Right lung (tissue), 5 donors: ENCODE results near the gene HLA-DQA2. TPM values are rescaled to one million over a fixed set of nuclear protein-coding genes. Genes with fewer than 3 reads are reported as not detected.
"Not testable (repeated sequence)": the region's sequence is repeated elsewhere in the genome, so short reads cannot be mapped to it uniquely, and the experiment has no call there.

Experiments used
- DNase-seq, 2 donors: peaks; one replicate each; pipeline ENCODE4 v3.0.0-alpha.2; 2013
- polyA plus RNA-seq, 5 donors: library from polyadenylated mRNA; unstranded; fragments of 120-200 nt; gene quantifications; one replicate each; pipeline versions ENCODE4 v1.2.1 to v1.2.3, GENCODE V29; 2013; ENCODE audit warnings: inconsistent platforms in 1 of 5, low replicate concordance in 1 of 5; ENCODE audit not compliant: insufficient read length in 5 of 5, insufficient read depth in 1 of 5

HLA-DQA2 gene
- polyA plus RNA-seq, 5 donors = 0.45 to 2.0 (median 1.2) TPM

- DNase-seq = no peak
Observed at GRCh38 chr6:32775071-32775470, 33.9 kb downstream of the HLA-DQA2 start.

GRCh38 chr6:32779036-32779435 is 37.8 kb downstream of the HLA-DQA2 start:
- DNase-seq = no peak

- not testable (repeated sequence) for DNase-seq
Observed at GRCh38 chr6:32782923-32783322, 41.7 kb downstream of the HLA-DQA2 start.

- DNase-seq = peak; percentile 16 to 55
Observed at GRCh38 chr6:32785781-32786533, 44.8 kb downstream of the HLA-DQA2 start.

- no peak for DNase-seq
Observed at GRCh38 chr6:32790306-32790705, 49.1 kb downstream of the HLA-DQA2 start.

- no peak for DNase-seq
Observed at GRCh38 chr6:32792901-32793435, 51.8 kb downstream of the HLA-DQA2 start.

GRCh38 chr6:32794510-32794909 is 53.3 kb downstream of the HLA-DQA2 start:
- no peak for DNase-seq

Other genes starting within 250 kb of the HLA-DQA2 start
- gene HLA-DRB5, start 211.1 kb upstream of the HLA-DQA2 start, polyA plus RNA-seq = 10 to 100 TPM in 1 of 5 donors, 1 to 10 TPM in 4; 4.8 to 25.6 (median 6.4) TPM
- 10 to 100 TPM in 4 of 5 donors, 1 to 10 TPM in 1; 9.7 to 33.9 (median 21.7) TPM for gene HLA-DRB1, start 151.5 kb upstream of the HLA-DQA2 start, polyA plus RNA-seq
- gene HLA-DQA1, start 104.0 kb upstream of the HLA-DQA2 start, polyA plus RNA-seq = 1 to 10 TPM; 4.0 to 8.7 (median 4.4) TPM
- gene HLA-DQB1, start 74.7 kb upstream of the HLA-DQA2 start, polyA plus RNA-seq = 10 to 100 TPM in 1 of 5 donors, 1 to 10 TPM in 4; 2.9 to 11.2 (median 4.4) TPM
- gene HLA-DQB2, start 22.1 kb downstream of the HLA-DQA2 start, polyA plus RNA-seq = 1 to 10 TPM in 3 of 5 donors, under 1 TPM in 2; 0.27 to 2.1 (median 1.1) TPM
- under 1 TPM; 0.27 to 0.63 (median 0.38) TPM for gene HLA-DOB, start 75.6 kb downstream of the HLA-DQA2 start, polyA plus RNA-seq
- gene TAP2, start 97.3 kb downstream of the HLA-DQA2 start, polyA plus RNA-seq = 10 to 100 TPM; 14.7 to 19.6 (median 16.6) TPM
- 10 to 100 TPM; 39.7 to 43.3 (median 41.6) TPM for gene PSMB8, start 102.7 kb downstream of the HLA-DQA2 start, polyA plus RNA-seq
- 10 to 100 TPM; 18.2 to 22.5 (median 20.2) TPM for gene TAP1, start 112.3 kb downstream of the HLA-DQA2 start, polyA plus RNA-seq
- gene PSMB9, start 112.8 kb downstream of the HLA-DQA2 start, polyA plus RNA-seq = 10 to 100 TPM; 13.6 to 17.0 (median 15.4) TPM
- 10 to 100 TPM in 1 of 5 donors, 1 to 10 TPM in 4; 7.7 to 11.0 (median 8.4) TPM for gene HLA-DMB, start 199.6 kb downstream of the HLA-DQA2 start, polyA plus RNA-seq
- gene HLA-DMA, start 211.7 kb downstream of the HLA-DQA2 start, polyA plus RNA-seq = 10 to 100 TPM in 4 of 5 donors, 1 to 10 TPM in 1; 9.9 to 22.1 (median 11.2) TPM
- 100 to 1,000 TPM; 288 to 321 (median 308) TPM for gene BRD2, start 227.2 kb downstream of the HLA-DQA2 start, polyA plus RNA-seq